HEK293 (cell line): ENCODE results near the gene KRTAP10-4.
"Not testable (repeated sequence)": the region's sequence is repeated elsewhere in the genome, so short reads cannot be mapped to it uniquely, and the experiment has no call there.

ENCODE experiments used
- HOXA7 ChIP-seq: sonication (generic); formaldehyde crosslinking; IDR thresholded peaks from 2 replicates; pipeline ENCODE4 v1.8.1; 2022; ENCODE audit warnings: missing genetic modification reagents, borderline replicate concordance
- ZFP3 ChIP-seq: fragments of 450-650 bp; formaldehyde crosslinking; IDR thresholded peaks from 2 replicates; pipeline ENCODE4 v1.5.1; 2016; ENCODE audit warnings: low read depth, missing biosample characterization, missing genetic modification characterization
- ZNF211 ChIP-seq: fragments of 450-650 bp; formaldehyde crosslinking; IDR thresholded peaks from 2 replicates; pipeline ENCODE4 v1.5.1; 2016; ENCODE audit warnings: low read depth, missing biosample characterization, missing genetic modification characterization
- ZNF24 ChIP-seq: fragments of 450-650 bp; formaldehyde crosslinking; IDR thresholded peaks from 2 replicates; pipeline ENCODE4 v1.5.1; 2016; ENCODE audit warnings: missing biosample characterization, missing genetic modification characterization
- TF ChIP-seq, protein P1 (sequence below): fragments of 450-650 bp; formaldehyde crosslinking; IDR thresholded peaks from 2 replicates; pipeline ENCODE4 v1.5.1; 2016; ENCODE audit warnings: missing biosample characterization, missing genetic modification characterization

DNA sequence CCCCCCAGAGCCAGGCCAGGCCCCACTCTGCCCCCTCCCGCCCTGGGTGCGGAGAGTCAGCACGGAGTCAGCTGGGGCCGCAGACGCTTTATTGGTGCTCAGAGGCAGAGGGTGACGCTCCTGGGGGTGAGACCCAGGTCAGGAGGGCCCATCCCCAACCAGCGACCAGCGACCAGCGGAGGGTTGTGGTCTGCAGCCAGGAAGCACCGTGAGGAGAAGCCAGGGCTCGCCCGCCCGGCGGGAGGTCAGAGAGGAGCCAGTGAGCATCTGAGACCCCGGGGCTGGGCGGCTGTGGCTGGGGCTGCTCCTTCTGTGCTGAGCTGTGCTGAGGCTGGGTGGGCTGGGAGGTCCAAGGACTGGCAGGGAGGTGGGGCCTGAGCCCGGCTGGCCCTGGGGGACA lies 23.2 kb upstream of the KRTAP10-4 start:
- TF ChIP-seq, protein P1, sequence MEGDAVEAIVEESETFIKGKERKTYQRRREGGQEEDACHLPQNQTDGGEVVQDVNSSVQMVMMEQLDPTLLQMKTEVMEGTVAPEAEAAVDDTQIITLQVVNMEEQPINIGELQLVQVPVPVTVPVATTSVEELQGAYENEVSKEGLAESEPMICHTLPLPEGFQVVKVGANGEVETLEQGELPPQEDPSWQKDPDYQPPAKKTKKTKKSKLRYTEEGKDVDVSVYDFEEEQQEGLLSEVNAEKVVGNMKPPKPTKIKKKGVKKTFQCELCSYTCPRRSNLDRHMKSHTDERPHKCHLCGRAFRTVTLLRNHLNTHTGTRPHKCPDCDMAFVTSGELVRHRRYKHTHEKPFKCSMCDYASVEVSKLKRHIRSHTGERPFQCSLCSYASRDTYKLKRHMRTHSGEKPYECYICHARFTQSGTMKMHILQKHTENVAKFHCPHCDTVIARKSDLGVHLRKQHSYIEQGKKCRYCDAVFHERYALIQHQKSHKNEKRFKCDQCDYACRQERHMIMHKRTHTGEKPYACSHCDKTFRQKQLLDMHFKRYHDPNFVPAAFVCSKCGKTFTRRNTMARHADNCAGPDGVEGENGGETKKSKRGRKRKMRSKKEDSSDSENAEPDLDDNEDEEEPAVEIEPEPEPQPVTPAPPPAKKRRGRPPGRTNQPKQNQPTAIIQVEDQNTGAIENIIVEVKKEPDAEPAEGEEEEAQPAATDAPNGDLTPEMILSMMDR (tag by site-specific recombination): not testable (repeated sequence)
- not testable (repeated sequence) for TF ChIP-seq HOXA7 (CRISPR knock-in tag); ZFP3; ZNF24 (tag by site-specific recombination); ZNF211 (tag by site-specific recombination)
